GM19395 (cell line): ENCODE results near the gene SCN9A.
"Not testable (repeated sequence)": the region's sequence is repeated elsewhere in the genome, so short reads cannot be mapped to it uniquely, and the experiment has no call there.

Experiments used
- ATAC-seq: cut with Tn5 transposase; IDR thresholded peaks from one replicate; pipeline ENCODE4 v1.9.1; 2021; ENCODE audit warnings: mild to moderate bottlenecking, moderate library complexity; ENCODE audit not compliant: unreplicated experiment

SCN9A gene

DNA sequence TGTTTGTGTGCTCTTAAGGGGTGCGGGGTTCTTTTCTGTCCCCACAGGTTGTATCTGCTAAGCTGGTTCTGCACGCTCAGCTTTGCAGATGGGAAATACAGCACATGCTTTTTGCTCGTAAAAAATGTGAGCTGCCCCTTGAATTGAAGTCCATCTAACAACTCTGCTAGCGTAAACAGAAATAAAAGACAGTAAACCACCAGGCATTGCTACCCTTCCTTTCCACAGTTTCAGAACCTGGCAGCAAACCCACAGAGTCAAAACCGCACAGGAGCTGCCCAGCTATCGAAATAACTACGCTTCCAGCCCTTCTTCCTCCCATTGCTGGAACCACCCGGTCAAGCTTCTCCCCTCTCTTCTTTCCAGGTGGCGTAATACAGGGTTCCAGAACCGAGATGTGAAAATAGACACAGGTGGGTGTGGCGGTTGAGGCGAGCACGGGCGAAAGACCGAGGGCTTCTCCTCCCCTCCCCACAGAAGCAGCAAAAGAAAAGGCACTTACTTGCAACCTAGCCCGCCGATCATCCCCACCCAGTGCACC lies 479 bp downstream of the SCN9A start:
- peak; percentile 57 for ATAC-seq

DNA sequence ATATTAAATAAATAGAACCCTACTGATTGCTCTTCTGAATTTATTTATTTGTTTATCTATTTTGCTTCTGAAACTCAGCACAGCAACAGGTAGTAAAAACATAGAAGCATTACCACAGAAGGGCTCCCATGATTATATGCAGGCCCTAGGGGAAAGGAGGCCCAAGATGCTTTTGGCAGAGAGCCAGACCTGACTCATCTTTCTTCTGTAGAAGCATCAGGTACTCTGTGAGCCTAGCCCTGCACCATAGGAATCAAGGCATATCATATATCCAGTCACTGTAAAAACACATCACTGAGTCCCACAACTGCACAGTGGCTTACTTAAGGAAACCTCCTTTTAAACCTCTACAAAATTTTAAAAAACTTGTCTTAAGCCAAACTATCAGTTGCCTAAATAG lies 1.8 kb downstream of the SCN9A start:
- ATAC-seq: no peak

DNA sequence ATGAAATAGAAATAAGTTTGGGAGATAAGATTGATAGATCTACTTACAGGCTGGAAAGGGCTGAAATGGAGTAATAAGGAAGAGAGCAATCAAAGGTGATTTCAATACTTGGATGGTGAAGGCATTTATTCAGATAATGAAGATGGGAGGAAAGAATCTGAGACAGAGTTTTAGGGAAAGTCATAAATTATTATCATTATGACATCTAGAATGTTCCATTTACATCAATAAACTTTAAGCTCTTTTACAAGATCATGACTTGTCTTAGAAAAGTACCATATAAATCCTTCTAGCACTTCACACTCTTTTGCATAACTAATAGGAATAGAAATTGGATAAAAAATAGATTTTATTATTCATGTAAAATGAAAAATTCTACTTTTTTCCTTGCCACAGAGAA lies 2.2 kb downstream of the SCN9A start:
- ATAC-seq: no peak

DNA sequence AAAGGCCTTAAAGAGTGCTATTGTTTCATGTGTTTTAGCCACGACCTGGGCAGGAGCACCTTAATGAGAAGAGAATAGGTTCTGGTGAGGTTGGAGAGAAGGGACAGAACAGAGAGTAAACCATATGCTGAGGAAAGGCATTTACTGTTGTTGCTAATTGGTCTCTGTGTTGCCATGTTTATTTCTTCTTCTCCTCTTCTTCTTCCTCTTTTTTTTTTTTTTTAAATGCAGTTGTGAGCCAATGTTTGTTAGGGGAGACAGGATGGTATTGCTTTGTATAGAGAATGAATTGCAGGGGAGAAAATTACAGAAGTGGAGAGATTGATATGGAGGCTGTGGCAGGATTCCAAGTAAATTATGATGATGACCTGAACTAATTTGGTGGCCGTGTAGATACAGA lies 2.6 kb downstream of the SCN9A start:
- ATAC-seq: no peak

DNA sequence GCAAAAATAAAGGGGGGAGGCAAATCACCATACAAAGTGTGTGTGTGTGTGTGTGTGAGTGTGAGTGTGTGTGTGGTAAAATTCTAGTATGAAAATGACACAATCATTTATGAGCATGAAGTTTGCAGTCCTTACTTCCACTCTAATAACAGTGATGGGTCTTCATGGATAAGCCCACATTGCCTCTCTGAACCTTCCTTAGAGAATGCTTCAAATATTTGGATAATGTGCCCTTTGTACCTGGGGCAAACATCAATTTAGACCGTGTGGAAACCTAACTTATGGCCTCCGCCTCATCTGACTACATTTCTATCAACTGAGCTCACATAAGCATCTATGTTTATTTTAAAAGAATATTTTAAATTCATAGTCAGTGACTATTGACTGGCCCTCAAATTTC lies 3.7 kb downstream of the SCN9A start:
- ATAC-seq: no peak

DNA sequence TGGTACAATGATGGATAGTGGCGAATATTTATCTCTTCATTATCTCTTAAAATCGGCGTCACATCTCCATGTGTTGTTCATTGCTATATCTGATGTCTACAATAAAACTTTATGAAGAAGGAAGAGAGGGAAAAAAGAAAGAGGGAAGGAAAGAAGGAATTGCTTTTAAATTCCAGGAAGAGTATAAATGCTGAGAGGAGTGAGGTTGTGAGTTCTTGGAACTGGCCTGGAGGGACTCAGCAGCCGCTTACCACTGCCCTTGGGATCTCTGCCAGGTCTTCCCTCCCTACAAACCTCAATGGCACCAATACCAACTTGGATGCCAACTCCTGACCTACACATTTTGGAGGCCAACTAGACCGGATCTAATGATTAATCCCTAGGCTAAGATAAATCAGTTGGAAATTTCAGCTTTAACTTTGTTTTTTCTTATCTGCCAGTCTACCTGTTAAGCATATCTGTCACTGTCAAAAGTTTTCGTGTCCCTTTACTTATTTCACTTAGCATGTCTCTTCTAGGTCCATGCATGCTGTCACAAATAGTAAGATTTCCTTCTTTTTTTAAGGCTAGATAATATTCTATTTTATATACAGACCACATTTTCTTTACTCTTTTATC lies 9.8 kb downstream of the SCN9A start:
- ATAC-seq: no peak

DNA sequence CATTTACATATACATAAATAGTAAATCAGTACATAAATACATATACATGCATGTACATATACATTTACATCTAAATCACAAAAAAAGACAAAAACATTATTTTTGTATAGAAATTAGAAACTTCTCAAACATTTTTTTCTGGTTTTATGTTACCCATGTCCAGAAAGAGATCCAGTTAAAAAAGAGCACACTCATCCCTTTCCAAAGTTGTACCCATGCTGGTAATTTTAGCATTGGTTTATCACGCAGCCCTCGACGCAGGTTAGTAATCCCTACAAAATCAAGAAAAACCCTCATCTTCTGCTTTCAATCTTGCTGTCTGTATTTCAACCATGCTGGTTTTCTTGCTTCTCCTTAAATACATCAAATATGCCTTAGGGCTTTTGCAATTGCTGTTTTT lies 10.5 kb downstream of the SCN9A start:
- ATAC-seq: no peak

DNA sequence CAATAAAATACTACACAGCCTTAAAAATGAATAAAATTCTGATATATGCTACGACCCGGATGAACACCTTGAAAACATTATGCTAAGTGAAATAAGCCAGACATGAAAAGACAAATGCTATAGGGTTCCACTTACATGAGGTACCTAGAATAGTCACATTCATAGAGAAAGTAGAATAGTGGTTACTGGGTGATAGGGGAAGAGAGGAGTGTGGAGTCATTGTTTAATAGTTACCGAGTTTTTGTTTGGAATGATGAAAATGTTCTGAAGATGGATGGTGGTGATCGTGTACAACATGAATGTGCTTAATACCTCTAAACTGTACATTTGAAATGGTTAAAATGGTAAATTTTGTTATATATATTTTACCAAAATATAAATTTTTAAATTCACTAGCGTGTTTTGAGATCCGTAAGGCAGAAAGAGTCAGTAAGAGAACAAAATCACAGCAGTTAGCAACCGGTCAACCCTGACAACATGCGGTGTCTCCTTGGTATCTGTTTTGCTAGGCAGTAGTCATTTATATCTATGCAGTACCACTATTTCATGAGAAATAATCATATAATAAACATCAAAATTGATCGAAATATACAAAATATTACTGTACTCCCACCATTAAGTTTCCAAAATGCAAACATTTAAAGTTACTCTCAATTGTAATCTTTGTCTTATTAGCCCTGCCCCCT lies 11.1 kb downstream of the SCN9A start:
- no peak for ATAC-seq

DNA sequence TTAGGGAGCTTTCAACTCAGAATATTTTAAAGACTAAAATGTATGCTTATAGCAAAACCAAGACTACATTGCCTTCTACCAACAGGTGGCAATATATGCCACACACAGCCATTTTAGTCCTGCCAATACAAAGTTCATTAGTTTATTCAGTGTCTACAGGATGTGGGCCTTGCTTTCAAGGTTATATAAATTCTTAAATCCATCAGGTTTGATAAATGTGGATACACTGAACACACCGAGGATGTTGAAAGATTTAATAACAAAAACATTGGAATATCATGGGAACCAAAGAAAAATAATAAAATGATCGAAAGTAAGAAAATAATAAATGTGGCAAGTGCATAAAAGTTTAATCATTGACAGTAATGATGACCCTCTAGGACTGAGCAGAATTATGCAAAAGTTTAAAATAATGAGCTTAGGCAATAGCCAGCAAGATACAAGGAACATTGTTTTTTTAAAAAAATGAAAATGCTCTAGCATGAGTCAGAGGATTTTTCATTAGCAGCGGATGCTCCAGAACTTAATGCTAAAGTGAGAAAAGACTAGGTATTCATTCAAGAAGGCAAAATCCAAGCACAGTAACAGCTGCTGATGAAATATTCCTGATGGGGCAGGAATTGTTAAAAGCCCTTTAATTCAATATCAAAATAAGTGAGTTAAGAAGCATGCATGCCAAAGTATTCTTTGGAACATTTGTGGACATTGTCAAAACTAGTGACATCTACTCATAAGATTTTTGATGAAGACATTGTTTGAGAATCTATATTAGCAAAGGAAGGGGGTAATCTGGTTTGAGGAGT lies 14.2 kb downstream of the SCN9A start:
- ATAC-seq: peak; percentile 69

DNA sequence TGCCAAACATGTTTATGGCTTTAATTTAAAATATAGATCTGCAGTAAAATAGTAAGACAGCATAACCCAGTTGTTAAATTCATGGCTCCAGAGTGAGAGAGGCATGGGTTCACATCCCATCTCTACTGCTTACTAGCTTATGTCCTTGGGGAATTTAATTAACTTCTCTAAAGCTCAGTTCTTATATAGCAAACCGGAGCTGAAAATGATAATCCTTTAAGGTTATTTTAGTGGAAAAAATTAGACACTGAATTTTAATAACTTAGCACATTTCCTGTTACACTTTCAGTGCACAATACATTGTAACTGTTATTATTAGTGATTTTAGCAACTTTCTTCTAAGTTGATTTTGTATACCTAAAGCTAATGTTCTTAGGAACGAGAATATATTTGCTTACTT lies 14.8 kb downstream of the SCN9A start:
- no peak for ATAC-seq

DNA sequence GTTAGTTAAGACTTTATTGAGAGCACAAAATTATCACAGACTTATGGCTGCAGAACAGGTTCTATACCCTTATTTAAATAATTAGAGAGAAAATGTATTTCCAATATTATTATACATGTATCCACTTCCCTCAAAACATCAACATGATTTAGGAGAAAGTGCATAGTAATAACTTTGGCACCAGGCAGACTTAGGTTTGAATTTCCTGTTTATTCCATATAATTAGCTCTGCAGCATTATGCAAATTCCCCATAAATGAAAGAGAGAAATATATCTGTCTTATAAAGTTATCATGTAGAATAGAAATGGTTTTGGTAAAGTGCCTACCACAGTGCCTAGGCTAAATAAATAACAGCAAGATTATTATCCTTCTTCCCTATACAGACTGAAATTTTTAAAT lies 15.3 kb downstream of the SCN9A start:
- no peak for ATAC-seq

DNA sequence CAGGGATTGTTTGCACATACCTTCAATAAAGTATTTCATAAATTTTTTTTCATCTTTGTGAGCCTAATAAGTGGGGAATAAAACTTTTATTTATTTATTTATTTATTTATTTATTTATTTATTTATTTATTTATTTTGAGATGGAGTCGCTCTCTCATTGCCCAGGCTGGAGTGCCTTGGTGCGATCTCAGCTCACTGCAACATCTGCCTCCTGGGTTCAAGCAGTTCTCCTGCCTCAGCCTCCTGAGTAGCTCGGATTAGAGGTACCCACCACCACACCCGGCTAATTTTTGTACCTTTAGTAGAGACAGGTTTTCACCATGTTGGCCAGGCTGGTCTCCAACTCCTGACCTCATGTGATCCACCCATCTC lies 17.8 kb downstream of the SCN9A start:
- ATAC-seq: not testable (repeated sequence)

DNA sequence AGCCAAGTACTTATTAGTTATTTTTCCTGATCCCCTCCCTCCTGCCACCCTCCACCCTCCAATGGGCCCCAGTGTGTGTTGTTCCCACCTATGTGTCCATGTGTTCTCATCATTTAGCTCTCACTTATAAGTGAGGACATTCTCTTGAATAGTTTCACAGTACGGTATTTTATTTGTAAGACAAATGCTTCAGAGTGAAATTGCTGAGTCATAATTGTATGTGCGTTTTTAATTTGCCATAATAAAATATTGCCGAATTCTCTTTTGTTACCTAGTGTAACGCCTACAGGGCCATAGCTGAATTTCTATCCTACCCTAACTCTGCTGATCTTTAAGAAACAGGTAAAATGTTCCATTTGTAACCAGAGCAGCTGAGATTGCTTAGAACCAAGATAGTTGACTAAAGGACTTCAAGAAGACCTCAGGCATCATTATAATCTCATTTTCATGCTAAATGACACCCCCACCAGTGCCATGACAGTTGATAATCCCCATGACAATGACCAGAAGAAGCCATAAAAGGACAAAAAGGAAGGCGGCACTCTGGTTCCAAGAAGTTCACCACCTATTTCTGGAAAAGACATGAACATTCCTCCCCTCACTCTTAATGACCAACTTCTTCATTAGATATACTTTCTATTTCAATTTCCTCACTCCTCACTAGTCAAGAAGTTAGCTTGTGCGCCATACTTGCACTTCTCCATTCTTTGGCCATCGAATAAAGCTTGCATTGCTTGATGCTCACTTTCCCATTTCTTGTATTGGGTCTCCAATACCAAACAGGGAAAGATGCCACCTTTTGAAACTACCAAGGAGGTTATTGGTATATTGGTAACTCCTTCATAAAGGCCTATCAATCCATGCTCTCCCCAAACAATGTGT lies 18.4 kb downstream of the SCN9A start:
- no peak for ATAC-seq

DNA sequence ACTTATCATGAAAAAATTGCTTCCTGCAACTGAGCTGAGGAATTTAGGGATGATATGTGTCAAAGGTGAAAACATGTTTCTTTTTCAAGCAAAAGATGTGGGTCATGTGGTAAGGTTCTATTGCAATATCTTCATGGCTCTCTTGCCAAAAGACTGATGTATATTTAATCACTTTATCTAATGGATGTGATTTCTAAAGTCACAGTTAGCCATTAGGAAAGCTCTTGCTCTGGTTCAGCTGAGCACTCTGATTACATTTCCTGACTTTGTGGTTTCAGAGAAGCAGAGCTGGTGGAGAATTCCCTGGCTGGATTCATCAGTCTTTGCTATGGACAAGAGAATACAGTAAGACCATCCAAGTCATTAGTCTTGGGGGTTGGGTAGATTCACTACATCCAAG lies 24.4 kb downstream of the SCN9A start:
- no peak for ATAC-seq

DNA sequence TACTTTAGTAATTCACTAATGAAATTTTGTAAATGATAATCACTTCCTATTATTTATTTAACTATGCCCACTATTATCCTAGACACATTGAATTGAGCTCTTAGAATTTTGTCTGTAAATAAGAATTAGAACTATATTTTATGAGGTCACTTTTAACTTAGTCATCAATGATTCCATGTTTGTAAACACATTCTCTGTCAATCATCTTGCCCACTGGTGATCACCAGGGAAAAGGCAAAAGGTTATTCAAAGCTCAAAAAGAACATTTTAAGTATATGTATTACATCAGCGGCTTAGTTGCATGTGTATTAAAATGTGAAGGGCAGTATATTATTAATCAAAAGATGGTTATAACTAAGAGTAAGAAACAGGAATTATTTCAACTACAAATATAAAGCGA lies 25.2 kb downstream of the SCN9A start:
- ATAC-seq: no peak

DNA sequence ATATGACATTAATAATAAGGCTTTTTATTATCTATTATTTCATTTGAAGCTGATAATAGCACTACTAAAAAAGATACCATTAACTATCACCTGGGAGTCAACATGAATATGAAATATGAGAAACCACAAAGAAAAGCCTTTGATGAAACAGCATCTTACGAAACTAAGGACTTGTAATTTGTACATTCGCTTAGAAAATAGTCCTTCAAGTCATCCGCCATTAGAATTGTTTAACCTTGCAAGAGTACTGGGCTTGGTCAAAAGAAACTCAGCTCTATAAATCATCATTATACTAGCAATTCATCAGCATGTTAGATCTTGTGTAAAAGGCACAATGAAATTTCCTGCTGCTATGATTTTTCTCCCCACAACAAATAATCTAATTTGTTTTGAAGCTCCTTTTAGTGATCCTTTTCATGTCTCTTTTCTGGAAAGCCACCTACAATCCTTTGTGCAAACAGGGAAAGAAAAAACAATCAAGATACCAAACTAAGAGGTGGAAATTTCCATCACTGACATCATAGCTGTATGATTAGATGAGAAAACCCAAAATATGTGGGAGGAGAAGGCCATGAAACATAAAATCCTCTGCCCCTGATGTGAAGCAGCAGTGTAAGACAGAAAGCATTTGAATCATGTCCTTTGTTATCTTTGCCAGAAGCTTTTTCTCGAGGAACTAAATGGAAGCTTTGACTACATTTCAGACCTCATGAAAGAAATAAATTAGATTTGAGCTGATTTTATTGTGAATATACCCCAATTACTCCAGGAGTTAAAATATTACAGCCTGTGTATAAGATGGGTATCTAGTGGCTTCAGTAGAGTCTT lies 31.2 kb downstream of the SCN9A start:
- ATAC-seq: no peak

DNA sequence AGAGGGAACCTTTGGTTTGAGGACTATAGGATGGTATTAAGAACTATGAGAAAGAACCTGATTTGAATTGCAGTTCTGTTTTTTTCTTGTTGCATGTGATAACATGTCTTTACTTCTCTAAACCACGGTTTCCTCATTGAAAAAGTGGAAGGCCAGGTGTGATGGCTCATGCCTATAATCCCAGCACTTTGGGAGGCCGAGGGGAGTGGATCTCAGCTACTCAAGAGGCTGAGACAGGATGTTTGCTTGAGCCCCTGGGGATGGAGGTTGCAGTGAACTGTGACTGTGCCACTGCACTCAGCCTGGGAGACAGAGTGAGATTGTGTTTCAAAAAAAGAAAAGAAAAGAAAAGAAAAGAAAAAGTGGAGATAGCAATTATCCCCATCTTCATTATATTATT lies 32.3 kb downstream of the SCN9A start:
- ATAC-seq: peak; percentile 54

DNA sequence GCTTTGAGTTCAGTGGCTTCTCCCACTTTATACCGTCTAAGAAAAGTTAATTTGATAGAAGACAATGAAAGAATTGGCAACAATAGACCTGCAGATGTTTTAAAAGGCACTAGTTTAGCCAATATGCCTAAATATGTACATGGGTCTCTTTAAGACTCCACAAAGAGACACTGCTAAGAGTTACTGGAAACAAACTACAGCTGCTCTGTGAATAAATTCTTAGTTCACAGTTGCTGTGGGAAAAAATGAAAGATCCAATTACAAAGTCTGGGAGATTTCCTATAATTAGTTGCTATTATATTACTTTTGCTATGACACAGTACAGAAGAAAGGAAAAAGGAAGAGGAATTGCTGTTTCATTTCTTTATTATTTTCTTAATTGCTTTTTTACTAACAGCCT lies 34.3 kb downstream of the SCN9A start:
- no peak for ATAC-seq

DNA sequence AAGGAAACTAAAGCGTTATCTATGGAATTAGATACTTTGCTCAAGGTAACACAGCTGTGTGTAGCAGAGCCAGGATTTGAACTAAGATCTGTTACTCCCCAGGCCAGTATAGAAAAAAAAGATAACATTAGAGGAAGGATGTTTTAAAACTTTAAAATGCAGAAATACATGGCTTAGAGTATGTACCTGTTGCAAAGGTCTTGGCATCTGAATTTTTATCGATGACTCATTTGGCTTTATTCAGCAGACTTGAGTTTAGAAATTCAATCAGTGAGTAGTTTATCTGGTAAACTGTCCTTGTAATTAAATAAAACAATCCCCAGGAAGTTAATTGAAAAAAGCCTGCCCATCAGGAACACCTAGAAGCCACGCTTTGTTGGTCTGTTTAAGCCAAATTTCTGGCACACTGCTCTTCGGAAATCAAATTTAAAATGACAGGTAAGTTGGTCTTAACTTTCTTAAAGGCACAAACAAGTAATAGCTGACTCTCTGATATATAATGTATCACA lies 36.9 kb downstream of the SCN9A start:
- no peak for ATAC-seq

DNA sequence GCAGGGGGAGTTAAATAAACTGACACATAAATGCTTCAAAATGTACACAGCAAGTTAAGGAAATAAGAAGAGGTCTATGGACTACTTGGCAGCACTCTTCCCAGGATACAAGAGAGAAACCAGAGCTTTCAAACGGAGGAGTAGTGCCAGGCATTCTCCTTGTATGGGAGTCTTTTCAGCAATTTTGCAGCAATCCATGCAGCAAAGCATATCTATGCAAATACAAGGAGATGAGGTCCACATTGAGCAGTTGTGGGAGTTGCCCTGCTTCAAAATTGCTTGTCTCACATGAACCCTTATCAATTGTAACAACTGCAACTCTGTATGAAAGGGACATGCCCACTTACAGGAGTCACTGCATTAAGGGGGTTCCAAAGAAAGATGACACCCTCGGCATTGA lies 37.8 kb downstream of the SCN9A start:
- no peak for ATAC-seq
